ENCODE data around the gene FBXO48.

FBXO48 gene

GRCh38 chr2:68466361-68466777, 725 bp downstream of the FBXO48 start:
- peak overlapping the region; percentile 95 for H3K4me3 ChIP-seq
- no peaks in the 10 kb centered on the region for H3K9me3 ChIP-seq (ENCODE audit: low read depth, low read length)
- H3K27ac ChIP-seq, result no peak overlapping the region
- DNase-seq (ENCODE audit: low read depth, low spot score), result no peak
- H3K36me3 ChIP-seq (ENCODE audit: insufficient read depth, low read length), result no peaks in the 10 kb centered on the region
- H3K9ac ChIP-seq (ENCODE audit: insufficient read length), result peak overlapping the region; percentile 83
- no peak for TF ChIP-seq EZH2 (IDR thresholded peaks at IDR 0.05)
- no peak for TF ChIP-seq POLR2AphosphoS5 (IDR thresholded peaks at IDR 0.05; ENCODE audit: borderline replicate concordance, low read depth, low read length)

- Histone ChIP-seq H3K9ac (ENCODE audit: insufficient read length) (no peak overlapping the region), H3K9me3 (ENCODE audit: low read depth, low read length) (no peaks in the 10 kb centered on the region), H3K36me3 (ENCODE audit: insufficient read depth, low read length) (no peaks in the 10 kb centered on the region), H3K4me3 (no peak overlapping the region; the same call in 1 of the 2 replicates), H3K27ac (no peak overlapping the region)
- TF ChIP-seq FOXP2 (optimal IDR thresholded peaks at IDR 0.05; ENCODE audit: control extremely low read depth, extremely low read length, insufficient read depth) (no peak), POLR2AphosphoS5 (IDR thresholded peaks at IDR 0.05; ENCODE audit: borderline replicate concordance, low read depth, low read length) (no peak), EZH2 (IDR thresholded peaks at IDR 0.05) (no peak)
- DNase-seq (ENCODE audit: low read depth, low spot score), result no peak
Measured at GRCh38 chr2:68465081-68465916, 1.8 kb downstream of the FBXO48 start.

GRCh38 chr2:68464651-68465050, 2.4 kb downstream of the FBXO48 start:
- Histone ChIP-seq H3K27ac (no peak overlapping the region), H3K36me3 (ENCODE audit: insufficient read depth, low read length) (no peaks in the 10 kb centered on the region), H3K9me3 (ENCODE audit: low read depth, low read length) (no peaks in the 10 kb centered on the region), H3K4me3 (no peak overlapping the region), H3K9ac (ENCODE audit: insufficient read length) (no peak overlapping the region)
- TF ChIP-seq POLR2AphosphoS5 (IDR thresholded peaks at IDR 0.05; ENCODE audit: borderline replicate concordance, low read depth, low read length) (no peak), EZH2 (IDR thresholded peaks at IDR 0.05) (no peak), FOXP2 (optimal IDR thresholded peaks at IDR 0.05; ENCODE audit: control extremely low read depth, extremely low read length, insufficient read depth) (no peak)
- DNase-seq (ENCODE audit: low read depth, low spot score), result no peak

DNA sequence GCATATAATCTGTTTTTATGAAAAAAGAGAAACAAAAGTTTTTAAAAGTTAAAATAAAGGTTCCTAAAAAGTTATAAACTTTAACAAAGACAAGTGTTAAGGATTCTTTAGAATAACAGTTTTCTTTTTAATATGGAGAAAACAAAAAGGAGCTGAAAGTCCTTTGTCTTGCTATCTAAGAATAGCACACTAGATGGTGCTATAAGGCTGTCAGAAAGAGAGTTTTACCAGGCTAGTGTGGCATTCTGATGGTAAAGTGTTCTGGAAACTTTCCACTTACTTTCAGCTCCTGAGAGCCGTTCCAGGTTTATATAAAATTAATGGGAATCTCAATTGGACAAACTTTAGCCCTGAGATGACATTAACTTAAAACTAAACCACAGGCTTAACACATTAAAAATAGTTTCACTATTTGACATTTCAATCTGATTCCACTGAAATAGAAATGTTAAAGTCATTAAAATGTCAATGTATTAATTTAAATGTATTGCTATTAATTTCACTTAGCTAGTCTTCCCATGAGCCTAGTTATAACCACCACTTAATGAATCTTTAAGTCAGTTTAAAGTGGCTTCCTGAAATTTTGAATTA, 3.7 kb downstream of the FBXO48 start:
- Histone ChIP-seq H3K9me3 (ENCODE audit: low read depth, low read length) (no peaks in the 10 kb centered on the region), H3K4me3 (no peak overlapping the region), H3K27ac (no peak overlapping the region), H3K9ac (ENCODE audit: insufficient read length) (no peak overlapping the region), H3K36me3 (ENCODE audit: insufficient read depth, low read length) (no peaks in the 10 kb centered on the region)
- no peak for TF ChIP-seq EZH2 (IDR thresholded peaks at IDR 0.05)
- no peak for TF ChIP-seq FOXP2 (optimal IDR thresholded peaks at IDR 0.05; ENCODE audit: control extremely low read depth, extremely low read length, insufficient read depth)
- no peak for TF ChIP-seq POLR2AphosphoS5 (IDR thresholded peaks at IDR 0.05; ENCODE audit: borderline replicate concordance, low read depth, low read length)
- DNase-seq (ENCODE audit: low read depth, low spot score), result no peak

- Histone ChIP-seq H3K9ac (ENCODE audit: insufficient read length) (no peak overlapping the region), H3K36me3 (ENCODE audit: insufficient read depth, low read length) (no peaks in the 10 kb centered on the region), H3K27ac (no peak overlapping the region), H3K9me3 (ENCODE audit: low read depth, low read length) (no peaks in the 10 kb centered on the region), H3K4me3 (no peak overlapping the region)
- DNase-seq (ENCODE audit: low read depth, low spot score), result no peak
- no peak for TF ChIP-seq POLR2AphosphoS5 (IDR thresholded peaks at IDR 0.05; ENCODE audit: borderline replicate concordance, low read depth, low read length)
- no peak for TF ChIP-seq FOXP2 (optimal IDR thresholded peaks at IDR 0.05; ENCODE audit: control extremely low read depth, extremely low read length, insufficient read depth)
- no peak for TF ChIP-seq EZH2 (IDR thresholded peaks at IDR 0.05)
Measured at GRCh38 chr2:68458981-68459380, 8.1 kb downstream of the FBXO48 start.

- H3K9me3 ChIP-seq (ENCODE audit: low read depth, low read length), result no peaks in the 10 kb centered on the region
Measured at GRCh38 chr2:68456198-68456597, 10.9 kb downstream of the FBXO48 start.

GRCh38 chr2:68454719-68455118, 12.4 kb downstream of the FBXO48 start:
- H3K36me3 ChIP-seq (ENCODE audit: insufficient read depth, low read length), result no peaks in the 10 kb centered on the region
- TF ChIP-seq EZH2 (IDR thresholded peaks at IDR 0.05) (no peak), POLR2AphosphoS5 (IDR thresholded peaks at IDR 0.05; ENCODE audit: borderline replicate concordance, low read depth, low read length) (no peak), FOXP2 (optimal IDR thresholded peaks at IDR 0.05; ENCODE audit: control extremely low read depth, extremely low read length, insufficient read depth) (no peak)
- no peak overlapping the region for H3K9ac ChIP-seq (ENCODE audit: insufficient read length)
- no peak overlapping the region for H3K4me3 ChIP-seq
- DNase-seq (ENCODE audit: low read depth, low spot score), result no peak
- H3K9me3 ChIP-seq (ENCODE audit: low read depth, low read length), result no peaks in the 10 kb centered on the region
- no peak overlapping the region for H3K27ac ChIP-seq

More at GRCh38 chr2:68456198-68456597, 10.9 kb downstream of the FBXO48 start:
- H3K4me3 ChIP-seq, result no peak overlapping the region
- TF ChIP-seq POLR2AphosphoS5 (IDR thresholded peaks at IDR 0.05; ENCODE audit: borderline replicate concordance, low read depth, low read length), result no peak
- no peak for TF ChIP-seq FOXP2 (optimal IDR thresholded peaks at IDR 0.05; ENCODE audit: control extremely low read depth, extremely low read length, insufficient read depth)
- no peak for TF ChIP-seq EZH2 (IDR thresholded peaks at IDR 0.05)
- H3K27ac ChIP-seq, result no peak overlapping the region
- DNase-seq (ENCODE audit: low read depth, low spot score), result no peak
- no peak overlapping the region for H3K9ac ChIP-seq (ENCODE audit: insufficient read length)
- H3K36me3 ChIP-seq (ENCODE audit: insufficient read depth, low read length), result no peaks in the 10 kb centered on the region

DNA sequence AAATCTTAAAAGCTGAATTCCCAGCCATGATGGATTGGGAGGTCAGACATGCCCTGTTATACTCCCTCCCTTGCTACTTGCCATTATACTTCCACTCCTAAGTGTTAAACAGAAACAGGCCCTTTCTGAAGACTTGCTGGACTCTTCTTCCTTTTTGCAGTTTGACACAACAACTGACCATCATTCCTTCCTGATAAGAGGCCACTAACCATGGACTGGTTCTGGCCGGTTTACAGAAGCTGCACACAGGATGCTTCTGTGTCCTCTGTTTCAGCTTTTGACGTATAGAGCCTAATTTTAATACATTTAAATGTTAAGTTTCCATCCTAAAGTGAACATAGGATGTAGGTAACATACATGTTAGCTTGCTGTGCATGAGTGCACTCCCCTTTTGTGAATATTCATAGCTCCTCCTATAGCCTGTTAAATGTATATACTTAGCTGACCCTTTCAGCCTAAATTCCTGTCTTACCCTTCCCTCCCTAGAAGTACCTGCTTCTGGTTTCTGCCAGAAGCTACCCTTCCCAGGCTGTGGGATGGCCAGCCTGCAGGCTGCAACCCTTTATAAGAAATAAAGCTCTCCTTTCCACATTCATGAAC, 13.2 kb downstream of the FBXO48 start:
- DNase-seq (ENCODE audit: low read depth, low spot score), result no peak
- no peak for TF ChIP-seq EZH2 (IDR thresholded peaks at IDR 0.05)
- TF ChIP-seq FOXP2 (optimal IDR thresholded peaks at IDR 0.05; ENCODE audit: control extremely low read depth, extremely low read length, insufficient read depth), result no peak
- no peak for TF ChIP-seq POLR2AphosphoS5 (IDR thresholded peaks at IDR 0.05; ENCODE audit: borderline replicate concordance, low read depth, low read length)
- H3K36me3 ChIP-seq (ENCODE audit: insufficient read depth, low read length), result no peaks in the 10 kb centered on the region
- no peak overlapping the region for H3K27ac ChIP-seq
- no peak overlapping the region for H3K4me3 ChIP-seq
- H3K9ac ChIP-seq (ENCODE audit: insufficient read length), result no peak overlapping the region
- H3K9me3 ChIP-seq (ENCODE audit: low read depth, low read length), result no peaks in the 10 kb centered on the region
